HCT116 (cell line): ENCODE data around the gene OTOP1. TPM values are rescaled to one million over a fixed set of nuclear protein-coding genes. Genes with fewer than 3 reads are reported as not detected.

Experiments
- ATAC-seq: fragments of 200-7000 bp; cut with Tn5 transposase; 2 replicates; pipeline ENCODE4 v1.9.1; 2020; ENCODE audit warnings: mild to moderate bottlenecking, moderate library complexity
- BruUV-seq: library from RNA; stranded (reverse); fragments of 400-500 nt; replicated peaks from 2 replicates; lab custom pipeline; 2021; lab: Mats Ljungman, UMichigan
- CTCF ChIA-PET: fragments of 300-600 bp; sonication (Branson Sonifier 250); formaldehyde crosslinking; loops from one replicate; lab custom pipeline; 2021; ENCODE audit warnings: antibody characterized with exemption; lab: Charles Lee
- POLR2A ChIA-PET: fragments of 300-600, 350-600 bp; sonication (Branson Sonifier 250); formaldehyde crosslinking; loops from one replicate; lab custom pipeline; 2021; ENCODE audit warnings: antibody characterized with exemption; lab: Charles Lee
- RAD21 ChIA-PET, 2 experiments: fragments of 300-600 bp; sonication (Branson Sonifier 250); formaldehyde crosslinking; loops; one replicate each; lab custom pipeline; 2023; ENCODE audit warnings: low total read pairs in 2 of 2; ENCODE audit not compliant: uncharacterized antibody in 2 of 2, unreplicated experiment in 2 of 2, low non-redundant PET in 1 of 2; lab: Charles Lee
- DNase-seq: peaks from one replicate; pipeline ENCODE4 v3.0.0-alpha.2; 2010; ENCODE audit warnings: low read depth, low spot score
- H2AFZ ChIP-seq: fragments of 200-600 bp; shearing (Covaris generic), sonication (generic); 2 replicates; pipeline ENCODE4 v1.6.1; 2017; ENCODE audit warnings: low read depth, mixed run types, mixed read lengths, antibody characterized with exemption, low read length; ENCODE audit not compliant: poor library complexity, severe bottlenecking
- H3K27ac ChIP-seq: 2 replicates; pipeline ENCODE4 v1.5.1; 2012; ENCODE audit warnings: low read depth, low read length
- H3K27me3 ChIP-seq: fragments of 200-600 bp; sonication (generic); 2 replicates; pipeline ENCODE4 v1.6.1; 2016; ENCODE audit warnings: mixed run types, low read length, mixed read lengths; ENCODE audit not compliant: insufficient read depth
- H3K36me3 ChIP-seq, 2 experiments: fragments of 200-500 bp in 1 of 2; fragments of 200-600 bp in 1 of 2; sonication (Bioruptor generic) in 1 of 2; sonication (generic) in 1 of 2; 2 replicates each; pipeline versions ENCODE4 v1.5.1 to v1.6.1; 2014 to 2016; ENCODE audit warnings: low read length in 2 of 2, inconsistent platforms in 1 of 2, mixed read lengths in 1 of 2, mixed run types in 1 of 2; ENCODE audit not compliant: insufficient read depth in 2 of 2, control insufficient read depth in 1 of 2
- H3K4me1 ChIP-seq, 2 experiments: fragments of 200-600 bp in 1 of 2; sonication (generic) in 1 of 2; 2 replicates each; pipeline versions ENCODE4 v1.5.1 to v1.6.1; 2012 to 2017; ENCODE audit warnings: low read length in 2 of 2, inconsistent platforms in 1 of 2, mild to moderate bottlenecking in 1 of 2, mixed read lengths in 1 of 2, mixed run types in 1 of 2, moderate library complexity in 1 of 2; ENCODE audit not compliant: insufficient read depth in 2 of 2, control insufficient read depth in 1 of 2
- H3K4me2 ChIP-seq: fragments of 200-600 bp; sonication (generic); 2 replicates; pipeline ENCODE4 v1.6.1; 2017; ENCODE audit warnings: mixed run types, low read length, mixed read lengths
- H3K4me3 ChIP-seq, 2 experiments: fragments of 200-600 bp in 1 of 2; sonication (generic) in 1 of 2; replicated peaks in 1 of 2; 2 replicates each; pipeline ENCODE4 v1.5.1; 2011 to 2016; ENCODE audit warnings: low read length in 2 of 2, control low read depth in 1 of 2, low read depth in 1 of 2, mild to moderate bottlenecking in 1 of 2, mixed read lengths in 1 of 2, mixed run types in 1 of 2
- H3K79me2 ChIP-seq: fragments of 200-600 bp; sonication (generic); 2 replicates; pipeline ENCODE4 v1.6.1; 2017; ENCODE audit warnings: mild to moderate bottlenecking, mixed run types, low read length, moderate library complexity, mixed read lengths; ENCODE audit not compliant: insufficient read depth
- H3K9ac ChIP-seq: fragments of 200-600 bp; sonication (generic); 2 replicates; pipeline ENCODE4 v1.6.1; 2016; ENCODE audit warnings: low read length, mixed read lengths
- H3K9me2 ChIP-seq: fragments of 200-600 bp; sonication (generic), shearing (Covaris generic); 2 replicates; pipeline ENCODE4 v1.6.1; 2017; ENCODE audit warnings: mixed run types, mild to moderate bottlenecking, moderate library complexity; ENCODE audit not compliant: insufficient read depth
- H3K9me3 ChIP-seq, 2 experiments: fragments of 200-500 bp in 1 of 2; fragments of 200-600 bp in 1 of 2; sonication (Bioruptor generic) in 1 of 2; sonication (generic) in 1 of 2; 2 replicates each; pipeline ENCODE4 v1.6.1; 2014 to 2017; ENCODE audit warnings: low read length in 2 of 2, mixed read lengths in 2 of 2, inconsistent platforms in 1 of 2, low read depth in 1 of 2, mild to moderate bottlenecking in 1 of 2, mixed run types in 1 of 2, moderate library complexity in 1 of 2; ENCODE audit not compliant: control insufficient read depth in 1 of 2, insufficient read depth in 1 of 2
- H4K20me1 ChIP-seq: fragments of 200-600 bp; sonication (generic), shearing (Covaris generic); 2 replicates; pipeline ENCODE4 v1.6.1; 2017; ENCODE audit warnings: mixed run types, mild to moderate bottlenecking, moderate library complexity; ENCODE audit not compliant: insufficient read depth
- CBX3 ChIP-seq: IDR thresholded peaks from 2 replicates; pipeline ENCODE4 v1.6.1; 2012; ENCODE audit warnings: low read depth
- EGR1 ChIP-seq: IDR thresholded peaks from 2 replicates; pipeline ENCODE4 v1.6.1; 2012; ENCODE audit warnings: low read depth
- EZH2 ChIP-seq: fragments of 200-600 bp; sonication (generic); IDR thresholded peaks from 2 replicates; pipeline ENCODE4 v1.6.1; 2017; ENCODE audit warnings: antibody characterized with exemption, mixed run types
- FOSL1 ChIP-seq: IDR thresholded peaks from 2 replicates; pipeline ENCODE4 v1.6.1; 2012; ENCODE audit warnings: low read depth
- JUND ChIP-seq: IDR thresholded peaks from 2 replicates; pipeline ENCODE4 v1.6.1; 2012
- MAX ChIP-seq: IDR thresholded peaks from 2 replicates; pipeline ENCODE4 v1.6.1; 2012
- RAD21 ChIP-seq: IDR thresholded peaks from 2 replicates; pipeline ENCODE4 v1.6.1; 2012; ENCODE audit warnings: low read depth, mild to moderate bottlenecking
- SIN3A ChIP-seq: IDR thresholded peaks from 2 replicates; pipeline ENCODE4 v1.6.1; 2012; ENCODE audit warnings: low read depth
- SP1 ChIP-seq: IDR thresholded peaks from 2 replicates; pipeline ENCODE4 v1.6.1; 2012; ENCODE audit warnings: low read depth
- SRF ChIP-seq: IDR thresholded peaks from 2 replicates; pipeline ENCODE4 v1.6.1; 2012; ENCODE audit warnings: low read depth
- TCF7L2 ChIP-seq: IDR thresholded peaks from 2 replicates; pipeline ENCODE4 v1.7.0; 2011; ENCODE audit warnings: borderline replicate concordance, inconsistent platforms; ENCODE audit not compliant: insufficient read depth, insufficient read length; ENCODE audit errors: extremely low read depth
- YY1 ChIP-seq: IDR thresholded peaks from 2 replicates; pipeline ENCODE4 v1.6.1; 2011; ENCODE audit warnings: low read length, low read depth, moderate library complexity, mild to moderate bottlenecking; ENCODE audit not compliant: insufficient replicate concordance; ENCODE audit errors: extremely low read depth
- ZNF274 ChIP-seq: fragments of 200-500 bp; sonication (Bioruptor generic); IDR thresholded peaks from 2 replicates; pipeline ENCODE4 v1.6.1; 2014; ENCODE audit warnings: mild to moderate bottlenecking, low read depth, low read length, inconsistent platforms
- intact Hi-C: fragments of 100-400 bp; cut with micrococcal nuclease; formaldehyde crosslinking; loops from 2 replicates; pipeline ENCODE4 v1.10.0; 2022
- total RNA-seq: library from RNA; stranded (reverse); gene quantifications from one replicate; pipeline ENCODE4 v1.2.1, GENCODE V29; 2021; ENCODE audit not compliant: unreplicated experiment
- TF ChIP-seq, protein P1 (sequence below): IDR thresholded peaks from 2 replicates; pipeline ENCODE4 v1.6.1; 2011; ENCODE audit warnings: mild to moderate bottlenecking, low read length, moderate library complexity; ENCODE audit not compliant: insufficient replicate concordance; ENCODE audit errors: extremely low read depth
- TF ChIP-seq, protein P2 (sequence below): IDR thresholded peaks from 2 replicates; pipeline ENCODE4 v1.6.1; 2012; ENCODE audit warnings: low read depth

The OTOP1 gene
- total RNA-seq, 1 experiment from 2014 or later, result not detected

- H3K36me3 ChIP-seq, result no peaks in the 10 kb centered on the region
- H3K79me2 ChIP-seq, result no peaks in the 10 kb centered on the region
- no TSS peak for BruUV-seq
- H3K4me3 ChIP-seq, result no peak overlapping the region
- DNase-seq (no peak), ATAC-seq (no peak)
- no peaks in the 10 kb centered on the region for H3K9me3 ChIP-seq
- no peaks in the 10 kb centered on the region for H3K27me3 ChIP-seq
- no peak overlapping the region for H2AFZ ChIP-seq
- ChIA-PET POLR2A (no interaction called here), RAD21 (no interaction called here), CTCF (no interaction called here)
- no peak overlapping the region for H3K27ac ChIP-seq
- peaks cover 0 to 7% of the 10 kb centered on the region in 2 experiments; a peak in 3 of 4 replicates for H3K4me1 ChIP-seq
- TF ChIP-seq CBX3, result no peak
- no peak for TF ChIP-seq SRF
- no peak for TF ChIP-seq SP1
- TF ChIP-seq RAD21, result no peak
- no peak for TF ChIP-seq FOSL1
- TF ChIP-seq, protein P1, sequence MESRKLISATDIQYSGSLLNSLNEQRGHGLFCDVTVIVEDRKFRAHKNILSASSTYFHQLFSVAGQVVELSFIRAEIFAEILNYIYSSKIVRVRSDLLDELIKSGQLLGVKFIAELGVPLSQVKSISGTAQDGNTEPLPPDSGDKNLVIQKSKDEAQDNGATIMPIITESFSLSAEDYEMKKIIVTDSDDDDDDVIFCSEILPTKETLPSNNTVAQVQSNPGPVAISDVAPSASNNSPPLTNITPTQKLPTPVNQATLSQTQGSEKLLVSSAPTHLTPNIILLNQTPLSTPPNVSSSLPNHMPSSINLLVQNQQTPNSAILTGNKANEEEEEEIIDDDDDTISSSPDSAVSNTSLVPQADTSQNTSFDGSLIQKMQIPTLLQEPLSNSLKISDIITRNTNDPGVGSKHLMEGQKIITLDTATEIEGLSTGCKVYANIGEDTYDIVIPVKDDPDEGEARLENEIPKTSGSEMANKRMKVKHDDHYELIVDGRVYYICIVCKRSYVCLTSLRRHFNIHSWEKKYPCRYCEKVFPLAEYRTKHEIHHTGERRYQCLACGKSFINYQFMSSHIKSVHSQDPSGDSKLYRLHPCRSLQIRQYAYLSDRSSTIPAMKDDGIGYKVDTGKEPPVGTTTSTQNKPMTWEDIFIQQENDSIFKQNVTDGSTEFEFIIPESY, result no peak
- TF ChIP-seq EGR1, result no peak
- no peak for TF ChIP-seq YY1
- TF ChIP-seq ZNF274, result no peak
- TF ChIP-seq EZH2, result no peak
- TF ChIP-seq, protein P2, sequence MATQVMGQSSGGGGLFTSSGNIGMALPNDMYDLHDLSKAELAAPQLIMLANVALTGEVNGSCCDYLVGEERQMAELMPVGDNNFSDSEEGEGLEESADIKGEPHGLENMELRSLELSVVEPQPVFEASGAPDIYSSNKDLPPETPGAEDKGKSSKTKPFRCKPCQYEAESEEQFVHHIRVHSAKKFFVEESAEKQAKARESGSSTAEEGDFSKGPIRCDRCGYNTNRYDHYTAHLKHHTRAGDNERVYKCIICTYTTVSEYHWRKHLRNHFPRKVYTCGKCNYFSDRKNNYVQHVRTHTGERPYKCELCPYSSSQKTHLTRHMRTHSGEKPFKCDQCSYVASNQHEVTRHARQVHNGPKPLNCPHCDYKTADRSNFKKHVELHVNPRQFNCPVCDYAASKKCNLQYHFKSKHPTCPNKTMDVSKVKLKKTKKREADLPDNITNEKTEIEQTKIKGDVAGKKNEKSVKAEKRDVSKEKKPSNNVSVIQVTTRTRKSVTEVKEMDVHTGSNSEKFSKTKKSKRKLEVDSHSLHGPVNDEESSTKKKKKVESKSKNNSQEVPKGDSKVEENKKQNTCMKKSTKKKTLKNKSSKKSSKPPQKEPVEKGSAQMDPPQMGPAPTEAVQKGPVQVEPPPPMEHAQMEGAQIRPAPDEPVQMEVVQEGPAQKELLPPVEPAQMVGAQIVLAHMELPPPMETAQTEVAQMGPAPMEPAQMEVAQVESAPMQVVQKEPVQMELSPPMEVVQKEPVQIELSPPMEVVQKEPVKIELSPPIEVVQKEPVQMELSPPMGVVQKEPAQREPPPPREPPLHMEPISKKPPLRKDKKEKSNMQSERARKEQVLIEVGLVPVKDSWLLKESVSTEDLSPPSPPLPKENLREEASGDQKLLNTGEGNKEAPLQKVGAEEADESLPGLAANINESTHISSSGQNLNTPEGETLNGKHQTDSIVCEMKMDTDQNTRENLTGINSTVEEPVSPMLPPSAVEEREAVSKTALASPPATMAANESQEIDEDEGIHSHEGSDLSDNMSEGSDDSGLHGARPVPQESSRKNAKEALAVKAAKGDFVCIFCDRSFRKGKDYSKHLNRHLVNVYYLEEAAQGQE, result no peak
- TF ChIP-seq MAX, result no peak
- no peak for TF ChIP-seq TCF7L2
- no peak for TF ChIP-seq SIN3A
- TF ChIP-seq JUND, result no peak
- H3K9ac ChIP-seq, result no peak overlapping the region
- no peak overlapping the region for H3K4me2 ChIP-seq
- intact Hi-C loops, result loop anchor here (10.0 kb wide), 1 partner anchor 1561 kb away; no protein-coding TSS in a partner anchor
- no peaks in the 10 kb centered on the region for H4K20me1 ChIP-seq
- no peaks in the 10 kb centered on the region for H3K9me2 ChIP-seq
Measured at GRCh38 chr4:4254199-4254598, 27.5 kb upstream of the OTOP1 start.
